Adrenal gland (tissue), 12 donors: ENCODE results near the gene ZNF469. TPM values are rescaled to one million over a fixed set of nuclear protein-coding genes. Genes with fewer than 3 reads are reported as not detected.

Source experiments
- DNase-seq, 7 donors: peaks; one replicate each; pipeline ENCODE4 v3.0.0-alpha.2; 2019 to 2020
- H3K27ac ChIP-seq, 5 donors: fragments of 200-600 bp; sonication (generic) in 4 of 5; 1 replicate in 3 of 5; 2 replicates in 2 of 5; pipeline versions ENCODE4 v1.5.1 to v1.8.0; 2016 to 2020; ENCODE audit warnings: mild to moderate bottlenecking in 1 of 5
- H3K27me3 ChIP-seq: fragments of 200-600 bp; 2 replicates; pipeline ENCODE4 v1.8.0; 2021
- H3K36me3 ChIP-seq, 2 donors: fragments of 200-600 bp; replicated peaks in 1 of 2; 1 replicate in 1 of 2; 2 replicates in 1 of 2; pipeline versions ENCODE4 v1.5.1 to v1.8.0; 2018 to 2022
- H3K4me1 ChIP-seq, 2 donors: fragments of 200-600 bp; replicated peaks in 1 of 2; 1 replicate in 1 of 2; 2 replicates in 1 of 2; pipeline versions ENCODE4 v1.5.1 to v1.8.0; 2018 to 2021
- H3K4me3 ChIP-seq, 4 donors: fragments of 200-600 bp; sonication (generic) in 3 of 4; one replicate each; pipeline ENCODE4 v1.5.1; 2016 to 2018
- H3K9me3 ChIP-seq, 3 donors: fragments of 200-600 bp; sonication (generic) in 1 of 3; replicated peaks in 1 of 3; 1 replicate in 2 of 3; 2 replicates in 1 of 3; pipeline versions ENCODE4 v1.5.1 to v1.8.0; 2016 to 2021
- POLR2A ChIP-seq, 2 donors: fragments of 450-650 bp; IDR thresholded peaks; one replicate each; pipeline ENCODE4 v1.6.1; 2017; ENCODE audit warnings: antibody characterized with exemption in 2 of 2, mild to moderate bottlenecking in 2 of 2, moderate library complexity in 1 of 2
- whole genome bisulfite sequencing, 4 donors: extraction: QIAGEN DNeasy Blood & Tissue Kit in 2 of 4; methylation state at CpG; one replicate each; pipeline versions ENCODE4 v1.1.5 to v1.1.7; 2013 to 2017; 5-methylcytosine and 5-hydroxymethylcytosine counted together
- intact Hi-C, 2 donors: fragments of 100-400 bp; cut with DNase I; formaldehyde crosslinking; loops; one replicate each; pipeline versions ENCODE4 v1.14.1 to v1.15.0; 2022 to 2023
- polyA plus RNA-seq, 3 donors: library from polyadenylated mRNA; stranded (reverse); fragments of 200-250 nt in 2 of 3; fragments of 350-450 nt in 1 of 3; fragmentation: Illumina TruSeq in 1 of 3; extraction: RNeasy Lipid Tissue Mini Kit (QIAGEN cat#74804) in 1 of 3; gene quantifications; one replicate each; pipeline ENCODE4 v1.2.3, GENCODE V29; 2013 to 2014
- total RNA-seq, 9 donors: library from RNA; depleted of rRNA in 4 of 9; stranded (reverse); fragments of >200 nt in 4 of 9; fragments of 120-200 nt in 1 of 9; fragmentation: NEBNext Ultra II Directional in 1 of 9; extraction: Animal tissue kit (Norgen Biotek cat#: 25700) in 1 of 9; gene quantifications; one replicate each; pipeline versions ENCODE4 v1.1.0 to v1.2.4, GENCODE V29; 2013 to 2023
- TF ChIP-seq, protein P1 (sequence below), 6 experiments: fragments of 450-650 bp in 4 of 6; fragments of 200-600 bp in 2 of 6; sonication (generic) in 1 of 6; IDR thresholded peaks; 1 replicate in 5 of 6; 2 replicates in 1 of 6; pipeline versions ENCODE4 v1.5.1 to v1.8.0; 2016 to 2021; ENCODE audit warnings: antibody characterized with exemption in 6 of 6, mild to moderate bottlenecking in 2 of 6, moderate library complexity in 1 of 6
- donor health status: healthy with polysubstance abuse.
- donor health status: Bipolar disorder and iron deficiency.
- donor health status: DM: yes; HTN: yes; CAD: no.
- donor health status: DM: no; HTN: no; CAD: no.
- donor health status: DM: no; HTN: no; CAD: no.
- donor health status: DM: yes; HTN: yes; CAD: no.

ZNF469 gene
- total and polyA plus RNA-seq, 12 donors = 0.18 to 5.7 (median 1.9) TPM

DNA sequence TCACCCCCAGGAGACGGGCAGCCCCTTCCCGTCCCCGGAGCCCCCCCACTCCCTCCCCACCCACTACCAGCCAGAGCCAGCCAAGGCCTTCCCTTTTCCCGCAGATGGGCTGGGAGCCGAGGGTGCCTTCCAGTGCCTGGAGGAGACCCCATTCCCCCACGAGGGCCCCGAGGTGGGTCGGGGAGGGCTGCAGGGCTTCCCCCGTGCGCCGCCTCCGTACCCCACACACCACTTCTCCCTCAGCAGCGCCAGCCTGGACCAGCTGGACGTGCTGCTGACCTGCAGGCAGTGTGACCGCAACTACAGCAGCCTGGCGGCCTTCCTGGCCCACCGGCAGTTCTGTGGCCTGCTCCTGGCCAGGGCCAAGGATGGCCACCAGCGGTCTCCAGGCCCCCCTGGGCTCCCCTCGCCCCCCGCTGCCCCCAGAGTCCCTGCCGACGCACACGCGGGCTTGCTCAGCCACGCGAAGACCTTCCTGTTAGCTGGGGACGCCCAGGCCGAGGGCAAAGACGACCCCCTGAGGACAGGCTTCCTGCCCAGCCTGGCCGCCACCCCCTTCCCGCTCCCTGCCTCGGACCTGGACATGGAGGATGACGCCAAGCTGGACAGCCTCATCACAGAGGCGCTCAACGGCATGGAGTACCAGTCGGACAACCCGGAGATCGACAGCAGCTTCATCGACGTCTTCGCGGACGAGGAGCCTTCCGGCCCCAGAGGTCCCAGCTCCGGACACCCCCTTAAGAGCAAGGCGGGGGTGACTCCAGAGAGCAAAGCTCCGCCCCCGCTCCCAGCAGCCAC, 46.8 kb downstream of the ZNF469 start:
- Histone ChIP-seq H3K4me3 (peak overlapping the region in 2 of 4 donors; percentile 33 to 67), H3K27ac (peak overlapping the region in 1 of 5 donors; percentile 56), H3K36me3 (no peaks in the 10 kb centered on the region), H3K27me3 (peaks cover 12% of the 10 kb centered on the region), H3K9me3 (no peaks in the 10 kb centered on the region), H3K4me1 (peaks cover 4 to 5% of the 10 kb centered on the region in 2 donors)
- WGBS, 4 donors = 65 to 97% (median 72%) methylated on average over 12 to 48 of the region's 48 CpGs
- DNase-seq = no peak
- TF ChIP-seq, protein P1, sequence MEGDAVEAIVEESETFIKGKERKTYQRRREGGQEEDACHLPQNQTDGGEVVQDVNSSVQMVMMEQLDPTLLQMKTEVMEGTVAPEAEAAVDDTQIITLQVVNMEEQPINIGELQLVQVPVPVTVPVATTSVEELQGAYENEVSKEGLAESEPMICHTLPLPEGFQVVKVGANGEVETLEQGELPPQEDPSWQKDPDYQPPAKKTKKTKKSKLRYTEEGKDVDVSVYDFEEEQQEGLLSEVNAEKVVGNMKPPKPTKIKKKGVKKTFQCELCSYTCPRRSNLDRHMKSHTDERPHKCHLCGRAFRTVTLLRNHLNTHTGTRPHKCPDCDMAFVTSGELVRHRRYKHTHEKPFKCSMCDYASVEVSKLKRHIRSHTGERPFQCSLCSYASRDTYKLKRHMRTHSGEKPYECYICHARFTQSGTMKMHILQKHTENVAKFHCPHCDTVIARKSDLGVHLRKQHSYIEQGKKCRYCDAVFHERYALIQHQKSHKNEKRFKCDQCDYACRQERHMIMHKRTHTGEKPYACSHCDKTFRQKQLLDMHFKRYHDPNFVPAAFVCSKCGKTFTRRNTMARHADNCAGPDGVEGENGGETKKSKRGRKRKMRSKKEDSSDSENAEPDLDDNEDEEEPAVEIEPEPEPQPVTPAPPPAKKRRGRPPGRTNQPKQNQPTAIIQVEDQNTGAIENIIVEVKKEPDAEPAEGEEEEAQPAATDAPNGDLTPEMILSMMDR (IDR thresholded peaks at IDR 0.05) = no peak
- no peak for TF ChIP-seq POLR2A (IDR thresholded peaks at IDR 0.05)
- intact Hi-C loops = no loop called here

DNA sequence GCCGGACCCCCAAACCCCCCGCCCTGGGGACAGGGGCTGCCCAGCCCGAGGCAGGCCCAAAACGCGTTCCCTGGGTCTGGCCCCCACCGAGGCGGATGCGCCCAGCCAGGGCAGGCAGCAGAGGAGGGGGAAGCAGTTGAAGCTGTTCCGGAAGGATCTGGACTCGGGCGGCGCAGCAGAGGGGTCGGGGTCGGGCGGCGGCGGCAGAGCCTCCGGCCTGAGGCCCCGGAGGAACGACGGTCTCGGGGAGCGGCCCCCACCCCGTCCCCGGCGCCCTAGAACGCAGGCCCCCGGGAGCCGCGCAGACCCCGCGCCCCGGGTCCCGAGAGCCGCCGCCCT, 47.4 kb downstream of the ZNF469 start:
- no peak for TF ChIP-seq POLR2A (IDR thresholded peaks at IDR 0.05)
- TF ChIP-seq, protein P1 (IDR thresholded peaks at IDR 0.05) = no peak
- peak overlapping the region in 3 of 5 donors; percentile 8 to 56 (median 54) for H3K27ac ChIP-seq
- no peaks in the 10 kb centered on the region for H3K4me1 ChIP-seq
- H3K27me3 ChIP-seq = peaks cover 12% of the 10 kb centered on the region
- no peaks in the 10 kb centered on the region for H3K9me3 ChIP-seq
- WGBS, 4 donors = 0 to 8% (median 6%) methylated on average over 1 to 36 of the region's 36 CpGs; no CpG with 5 or more reads in 1 of the 4 donors
- H3K36me3 ChIP-seq = no peaks in the 10 kb centered on the region
- intact Hi-C loops = no loop called here
- DNase-seq = no peak
- H3K4me3 ChIP-seq = peak overlapping the region in 2 of 4 donors; percentile 33 to 67

DNA sequence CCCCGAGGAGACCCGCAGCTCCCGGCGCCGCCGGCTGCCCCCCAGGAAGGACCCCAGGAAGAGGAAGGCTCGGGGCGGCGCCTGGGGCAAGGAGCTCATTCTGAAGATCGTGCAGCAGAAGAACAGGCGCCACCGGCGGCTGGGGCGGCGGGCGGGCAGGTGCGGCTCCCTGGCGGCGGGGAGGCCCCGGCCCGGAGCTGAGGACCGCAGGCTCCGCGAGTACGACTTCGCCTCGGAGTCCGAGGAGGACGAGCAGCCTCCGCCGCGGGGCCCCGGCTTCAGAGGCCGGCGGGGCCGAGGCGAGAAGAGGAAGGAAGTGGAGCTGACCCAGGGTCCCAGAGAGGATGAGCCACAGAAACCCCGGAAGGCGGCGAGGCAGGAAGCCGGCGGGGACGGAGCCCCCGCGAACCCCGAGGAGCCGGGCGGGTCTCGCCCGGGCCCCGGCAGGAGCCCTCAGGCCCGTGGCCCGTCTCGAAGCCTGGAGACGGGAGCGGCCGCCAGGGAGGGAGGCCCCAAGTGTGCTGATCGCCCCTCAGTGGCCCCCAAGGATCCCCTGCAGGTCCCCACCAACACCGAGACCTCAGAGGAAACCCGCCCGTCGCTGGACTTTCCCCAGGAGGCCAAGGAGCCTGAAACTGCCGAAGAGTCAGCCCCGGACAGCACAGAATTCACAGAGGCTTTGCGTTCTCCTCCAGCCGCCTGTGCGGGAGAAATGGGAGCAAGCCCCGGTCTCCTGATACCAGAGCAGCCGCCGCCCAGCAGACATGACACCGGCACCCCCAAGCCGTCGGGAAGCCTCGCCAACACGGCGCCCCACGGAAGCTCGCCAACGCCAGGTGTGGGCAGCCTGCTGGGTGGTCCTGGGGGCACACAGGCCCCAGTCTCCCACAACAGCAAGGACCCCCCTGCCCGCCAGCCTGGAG, 48.0 kb downstream of the ZNF469 start:
- Histone ChIP-seq H3K4me1 (no peaks in the 10 kb centered on the region), H3K27me3 (peaks cover 12% of the 10 kb centered on the region), H3K36me3 (no peaks in the 10 kb centered on the region), H3K27ac (peak overlapping the region in 3 of 5 donors; percentile 8 to 56 (median 54)), H3K9me3 (no peaks in the 10 kb centered on the region), H3K4me3 (peak overlapping the region in 2 of 4 donors; percentile 33 to 67)
- intact Hi-C loops = no loop called here
- 16 to 68% (median 24%) methylated on average over 19 to 80 of the region's 80 CpGs for WGBS, 4 donors
- peak in 2 of 7 donors; percentile 39 to 49 for DNase-seq
- no peak for TF ChIP-seq POLR2A (IDR thresholded peaks at IDR 0.05)
- TF ChIP-seq, protein P1 (IDR thresholded peaks at IDR 0.05) = no peak

DNA sequence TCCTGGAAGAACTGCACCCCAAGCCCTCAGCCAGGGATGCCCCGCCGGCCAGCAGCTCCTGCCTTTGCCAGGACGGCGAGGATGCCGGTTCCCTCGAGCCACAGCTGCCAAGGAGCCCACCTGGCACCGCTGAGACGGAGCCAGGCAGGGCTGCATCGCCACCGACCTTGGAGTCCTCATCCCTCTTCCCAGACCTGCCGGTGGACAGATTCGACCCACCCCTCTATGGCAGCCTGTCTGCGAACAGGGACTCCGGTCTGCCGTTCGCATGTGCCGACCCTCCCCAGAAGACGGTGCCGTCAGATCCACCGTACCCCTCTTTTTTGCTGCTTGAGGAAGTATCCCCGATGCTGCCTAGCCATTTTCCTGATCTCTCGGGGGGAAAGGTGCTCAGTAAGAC, 48.9 kb downstream of the ZNF469 start:
- no peak for DNase-seq
- WGBS, 4 donors = 81 to 93% (median 88%) methylated on average over 9 to 22 of the region's 22 CpGs
- Histone ChIP-seq H3K36me3 (no peaks in the 10 kb centered on the region), H3K27me3 (peaks cover 12% of the 10 kb centered on the region), H3K27ac (no peak overlapping the region), H3K4me3 (no peak overlapping the region), H3K9me3 (no peaks in the 10 kb centered on the region), H3K4me1 (no peaks in the 10 kb centered on the region)
- intact Hi-C loops = loop anchor here in 1 of 2 donors (2.0 kb wide), 1 partner anchor 235 kb away; no protein-coding TSS in a partner anchor
- TF ChIP-seq POLR2A (IDR thresholded peaks at IDR 0.05) = no peak
- TF ChIP-seq, protein P1 (IDR thresholded peaks at IDR 0.05) = no peak
